ENCODE data around the gene SMOC2.

Gene SMOC2

GRCh38 chr6:168634541-168635328, 193.8 kb downstream of the SMOC2 start:
- no peak for DNase-seq (ENCODE audit: extremely low spot score, insufficient read length, low read depth)
- no peak for FAIRE-seq

GRCh38 chr6:168636147-168637004, 195.4 kb downstream of the SMOC2 start:
- FAIRE-seq (no peak), DNase-seq (ENCODE audit: extremely low spot score, insufficient read length, low read depth) (no peak)

- DNase-seq (ENCODE audit: extremely low spot score, insufficient read length, low read depth) (no peak), FAIRE-seq (no peak)
These were observed 196.8 kb downstream of the SMOC2 start for GRCh38 chr6:168637834-168638233.

- FAIRE-seq (no peak), DNase-seq (ENCODE audit: extremely low spot score, insufficient read length, low read depth) (no peak)
These were observed 197.7 kb downstream of the SMOC2 start for GRCh38 chr6:168638468-168639271.

GRCh38 chr6:168640181-168640580, 199.2 kb downstream of the SMOC2 start:
- no peak for FAIRE-seq
- no peak for DNase-seq (ENCODE audit: extremely low spot score, insufficient read length, low read depth)

GRCh38 chr6:168640768-168641167, 199.8 kb downstream of the SMOC2 start:
- no peak for DNase-seq (ENCODE audit: extremely low spot score, insufficient read length, low read depth)
- no peak for FAIRE-seq

- FAIRE-seq (no peak), DNase-seq (ENCODE audit: extremely low spot score, insufficient read length, low read depth) (no peak)
These were observed 200.5 kb downstream of the SMOC2 start for GRCh38 chr6:168641446-168641845.

- DNase-seq (ENCODE audit: extremely low spot score, insufficient read length, low read depth): no peak
These were observed 202.4 kb downstream of the SMOC2 start for GRCh38 chr6:168643401-168643800.

GRCh38 chr6:168645326-168645725, 204.3 kb downstream of the SMOC2 start:
- DNase-seq (ENCODE audit: extremely low spot score, insufficient read length, low read depth) (no peak), FAIRE-seq (no peak)

More at GRCh38 chr6:168643401-168643800, 202.4 kb downstream of the SMOC2 start:
- FAIRE-seq: no peak

- no peak for DNase-seq (ENCODE audit: extremely low spot score, insufficient read length, low read depth)
- FAIRE-seq: no peak
These were observed 206.3 kb downstream of the SMOC2 start for GRCh38 chr6:168647271-168647670.

GRCh38 chr6:168648240-168649125, 207.5 kb downstream of the SMOC2 start:
- DNase-seq (ENCODE audit: extremely low spot score, insufficient read length, low read depth): no peak
- FAIRE-seq: no peak

- no peak for DNase-seq (ENCODE audit: extremely low spot score, insufficient read length, low read depth)
- FAIRE-seq: no peak
These were observed 208.2 kb downstream of the SMOC2 start for GRCh38 chr6:168649209-168649608.

- no peak for DNase-seq (ENCODE audit: extremely low spot score, insufficient read length, low read depth)
- no peak for FAIRE-seq
These were observed 209.7 kb downstream of the SMOC2 start for GRCh38 chr6:168650671-168651111.

GRCh38 chr6:168655462-168656152, 214.6 kb downstream of the SMOC2 start:
- DNase-seq (ENCODE audit: extremely low spot score, insufficient read length, low read depth) (no peak), FAIRE-seq (no peak)

- DNase-seq (ENCODE audit: extremely low spot score, insufficient read length, low read depth) (no peak), FAIRE-seq (no peak)
These were observed 217.1 kb downstream of the SMOC2 start for GRCh38 chr6:168658059-168658458.

GRCh38 chr6:168660400-168660945, 219.5 kb downstream of the SMOC2 start:
- no peak for FAIRE-seq
- no peak for DNase-seq (ENCODE audit: extremely low spot score, insufficient read length, low read depth)

- FAIRE-seq (no peak), DNase-seq (ENCODE audit: extremely low spot score, insufficient read length, low read depth) (no peak)
These were observed 221.4 kb downstream of the SMOC2 start for GRCh38 chr6:168662301-168662936.

GRCh38 chr6:168663041-168663440, 222.1 kb downstream of the SMOC2 start:
- no peak for FAIRE-seq

More at GRCh38 chr6:168663041-168663440, 222.1 kb downstream of the SMOC2 start:
- DNase-seq (ENCODE audit: extremely low spot score, insufficient read length, low read depth): no peak

All from GM18507 (cell line).